K562 treated with DMSO at 1 percent for 4 hours (cell line): ENCODE measurements around the gene KIR3DL1. TPM values are rescaled to one million over a fixed set of nuclear protein-coding genes. Genes with fewer than 3 reads are reported as not detected.

Experiments
- total RNA-seq: library from RNA; unstranded; fragments of 300-600 nt; gene quantifications from 2 replicates; pipeline ENCODE4 v1.2.3, GENCODE V29; 2022; ENCODE audit not compliant: insufficient read depth

The KIR3DL1 gene
- not detected in 2 replicates for total RNA-seq

GRCh38 chr19:54816251-54816650 lies at the start of gene KIR3DL1:
KIR3DL1 (plus strand) TSS chr19:54816468.

GRCh38 chr19:54769646-54770045 lies 46.6 kb upstream of the KIR3DL1 start, which contains the start of gene KIR2DL1:
KIR2DL1 (plus strand) TSS chr19:54769793; CDS start chr19:54769851, 58 bp downstream.

GRCh38 chr19:54803410-54803809 lies 12.9 kb upstream of the KIR3DL1 start, which contains the start of gene KIR2DL4:
KIR2DL4 (plus strand) TSS chr19:54803610; CDS start chr19:54803652, 42 bp downstream.

GRCh38 chr19:54832496-54832895 lies 16.2 kb downstream of the KIR3DL1 start, which contains the start of gene KIR2DS4:
KIR2DS4 (plus strand) TSS chr19:54832676.

GRCh38 chr19:54850061-54850640 lies 33.9 kb downstream of the KIR3DL1 start, which contains the start of gene KIR3DL2:
KIR3DL2 (plus strand) TSS chr19:54850443; CDS start chr19:54850476, 33 bp downstream.

GRCh38 chr19:54873990-54874389 lies 57.7 kb downstream of the KIR3DL1 start, which contains the start of gene FCAR:
FCAR (plus strand) TSS chr19:54874235; CDS start chr19:54874290, 55 bp downstream.

Other genes starting within 250 kb of the KIR3DL1 start
- gene LILRA2, start 242.7 kb upstream of the KIR3DL1 start, total RNA-seq: 7.6 and 8.0 TPM in 2 replicates
- gene LILRA1, start 222.8 kb upstream of the KIR3DL1 start, total RNA-seq: not detected in 2 replicates
- gene LILRB1, start 186.0 kb upstream of the KIR3DL1 start, total RNA-seq: not detected in 2 replicates
- gene LILRB4, start 153.5 kb upstream of the KIR3DL1 start, total RNA-seq: not detected in 2 replicates
- gene KIR3DL3, start 92.0 kb upstream of the KIR3DL1 start, total RNA-seq: not detected in 2 replicates
- not detected in 2 replicates for gene KIR2DL3, start 78.0 kb upstream of the KIR3DL1 start, total RNA-seq
- gene KIR2DL1, start 46.7 kb upstream of the KIR3DL1 start, total RNA-seq: not detected in 2 replicates
- not detected in 2 replicates for gene KIR2DL4, start 12.9 kb upstream of the KIR3DL1 start, total RNA-seq
- gene KIR2DS4, start 16.2 kb downstream of the KIR3DL1 start, total RNA-seq: not detected in 2 replicates
- gene KIR3DL2, start 34.0 kb downstream of the KIR3DL1 start, total RNA-seq: not detected in 2 replicates
- not detected in 2 replicates for gene FCAR, start 57.8 kb downstream of the KIR3DL1 start, total RNA-seq
- not detected in 2 replicates for gene NCR1, start 89.7 kb downstream of the KIR3DL1 start, total RNA-seq
- gene NLRP7, start 131.1 kb downstream of the KIR3DL1 start, total RNA-seq: not detected in 2 replicates
- gene NLRP2, start 149.9 kb downstream of the KIR3DL1 start, total RNA-seq: 17.2 and 20.6 TPM in 2 replicates
- gene GP6, start 221.8 kb downstream of the KIR3DL1 start, total RNA-seq: 3.2 and 3.7 TPM in 2 replicates
- gene RDH13, start 246.7 kb downstream of the KIR3DL1 start, total RNA-seq: 14.3 and 19.2 TPM in 2 replicates